Chondrocyte (in vitro differentiated cells): Measurements from ENCODE around the gene PTGR2. TPM values are rescaled to one million over a fixed set of nuclear protein-coding genes. Genes with fewer than 3 reads are reported as not detected.

ENCODE experiments used
- DNase-seq: peaks from one replicate; pipeline ENCODE4 v3.0.0; 2021; ENCODE audit warnings: mixed read lengths, low spot score
- H3K27ac Mint-ChIP-seq: one replicate; pipeline ENCODE4 v1.8.0; 2021; ENCODE audit warnings: mild to moderate bottlenecking, moderate library complexity, mixed read lengths; ENCODE audit not compliant: unreplicated experiment
- H3K27me3 Mint-ChIP-seq: 2 replicates; pipeline ENCODE4 v1.8.0; 2021; ENCODE audit warnings: low read depth, mixed read lengths
- H3K36me3 Mint-ChIP-seq: 2 replicates; pipeline ENCODE4 v1.8.0; 2021; ENCODE audit warnings: low read depth, mixed read lengths
- H3K4me1 Mint-ChIP-seq: 2 replicates; pipeline ENCODE4 v1.8.0; 2021; ENCODE audit warnings: low read depth, mild to moderate bottlenecking, mixed read lengths
- H3K4me3 Mint-ChIP-seq: one replicate; pipeline ENCODE4 v1.8.0; 2021; ENCODE audit warnings: mild to moderate bottlenecking, moderate library complexity, mixed read lengths; ENCODE audit not compliant: unreplicated experiment
- H3K9me3 Mint-ChIP-seq: 2 replicates; pipeline ENCODE4 v1.8.0; 2021; ENCODE audit warnings: low read depth, mixed read lengths
- long read RNA-seq: library from polyadenylated mRNA; stranded (forward); transcript quantifications from one replicate; pipeline ENCODE4 v2.0.0, GENCODE V29; 2021
- total RNA-seq: library from RNA; stranded (reverse); gene quantifications from 3 replicates; pipeline ENCODE4 v1.2.1, GENCODE V29; 2021
- TF ChIP-seq, protein P1 (sequence below): fragments of 200-600 bp; sonication (generic); IDR thresholded peaks from 2 replicates; pipeline ENCODE4 v1.5.0; 2021; ENCODE audit warnings: antibody characterized with exemption, mild to moderate bottlenecking, moderate library complexity

Gene PTGR2
- 2.1 to 4.0 TPM (median 2.8 TPM) in 3 replicates for total RNA-seq
- long read RNA-seq, partial matches to known transcripts, result 0 of 5 reads
- long read RNA-seq, other reads (novel, unspliced or antisense), result 1 of 5 reads

- Mint-ChIP-seq H3K4me3 (peak within 1 kb of the TSS; percentile 97), H3K27me3 (no peaks in the 10 kb centered on the region), H3K27ac (peak within 1 kb of the TSS; percentile 99), H3K9me3 (no peaks in the 10 kb centered on the region), H3K4me1 (peaks cover 19% of the 10 kb centered on the region), H3K36me3 (no peaks in the 10 kb centered on the region)
- TF ChIP-seq, protein P1, sequence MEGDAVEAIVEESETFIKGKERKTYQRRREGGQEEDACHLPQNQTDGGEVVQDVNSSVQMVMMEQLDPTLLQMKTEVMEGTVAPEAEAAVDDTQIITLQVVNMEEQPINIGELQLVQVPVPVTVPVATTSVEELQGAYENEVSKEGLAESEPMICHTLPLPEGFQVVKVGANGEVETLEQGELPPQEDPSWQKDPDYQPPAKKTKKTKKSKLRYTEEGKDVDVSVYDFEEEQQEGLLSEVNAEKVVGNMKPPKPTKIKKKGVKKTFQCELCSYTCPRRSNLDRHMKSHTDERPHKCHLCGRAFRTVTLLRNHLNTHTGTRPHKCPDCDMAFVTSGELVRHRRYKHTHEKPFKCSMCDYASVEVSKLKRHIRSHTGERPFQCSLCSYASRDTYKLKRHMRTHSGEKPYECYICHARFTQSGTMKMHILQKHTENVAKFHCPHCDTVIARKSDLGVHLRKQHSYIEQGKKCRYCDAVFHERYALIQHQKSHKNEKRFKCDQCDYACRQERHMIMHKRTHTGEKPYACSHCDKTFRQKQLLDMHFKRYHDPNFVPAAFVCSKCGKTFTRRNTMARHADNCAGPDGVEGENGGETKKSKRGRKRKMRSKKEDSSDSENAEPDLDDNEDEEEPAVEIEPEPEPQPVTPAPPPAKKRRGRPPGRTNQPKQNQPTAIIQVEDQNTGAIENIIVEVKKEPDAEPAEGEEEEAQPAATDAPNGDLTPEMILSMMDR, result peak; percentile 46
- DNase-seq, result peak; percentile 95
Measured at GRCh38 chr14:73851567-73852382, at the start of gene PTGR2. PTGR2 (plus strand) TSS chr14:73851831; CDS start chr14:73858863, 7,032 bp downstream.

DNA sequence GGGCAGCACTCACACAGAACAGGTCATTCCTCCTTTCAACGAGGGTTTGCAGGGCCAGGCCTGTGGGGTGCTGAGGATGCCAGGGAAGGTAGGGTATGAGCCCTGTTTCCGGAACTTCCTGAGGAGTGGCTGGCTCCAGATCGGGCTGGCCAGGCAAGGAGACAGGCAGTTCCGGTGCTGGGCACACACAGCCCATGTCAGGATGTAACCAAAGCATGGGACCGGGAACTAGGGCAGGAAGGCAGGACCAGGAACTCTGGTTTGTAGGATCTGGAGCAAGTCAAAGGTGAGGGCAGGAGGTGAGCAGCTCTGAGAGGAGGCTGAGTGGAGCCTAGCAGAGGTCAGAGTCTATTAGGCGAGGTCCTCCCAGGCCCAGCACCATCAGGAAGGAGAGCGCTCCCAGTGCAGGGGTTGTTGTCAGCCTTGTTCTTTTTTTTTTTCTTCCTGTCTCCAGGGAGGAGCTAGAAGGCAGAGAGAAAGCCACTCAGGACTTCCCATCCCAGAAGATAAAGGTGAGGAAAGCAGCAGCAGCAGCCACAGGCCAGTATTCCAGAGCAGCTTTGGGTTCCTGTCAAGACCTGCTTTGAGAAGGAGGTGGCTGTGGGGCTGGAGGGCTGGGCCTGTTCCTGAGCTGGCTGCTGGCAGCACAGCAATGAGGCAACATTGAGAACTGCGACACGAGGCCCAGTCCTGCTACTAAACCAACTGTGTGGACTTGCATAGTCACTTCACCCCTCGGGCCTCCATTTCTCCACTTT, 49.0 kb upstream of the PTGR2 start:
- H3K4me1 Mint-ChIP-seq, result peaks cover 5% of the 10 kb centered on the region
- H3K36me3 Mint-ChIP-seq, result peaks cover 1% of the 10 kb centered on the region
- no peak for DNase-seq
- H3K4me3 Mint-ChIP-seq, result no peak overlapping the region
- H3K27me3 Mint-ChIP-seq, result no peaks in the 10 kb centered on the region
- no peak overlapping the region for H3K27ac Mint-ChIP-seq
- TF ChIP-seq, protein P1, result no peak
- no peaks in the 10 kb centered on the region for H3K9me3 Mint-ChIP-seq

DNA sequence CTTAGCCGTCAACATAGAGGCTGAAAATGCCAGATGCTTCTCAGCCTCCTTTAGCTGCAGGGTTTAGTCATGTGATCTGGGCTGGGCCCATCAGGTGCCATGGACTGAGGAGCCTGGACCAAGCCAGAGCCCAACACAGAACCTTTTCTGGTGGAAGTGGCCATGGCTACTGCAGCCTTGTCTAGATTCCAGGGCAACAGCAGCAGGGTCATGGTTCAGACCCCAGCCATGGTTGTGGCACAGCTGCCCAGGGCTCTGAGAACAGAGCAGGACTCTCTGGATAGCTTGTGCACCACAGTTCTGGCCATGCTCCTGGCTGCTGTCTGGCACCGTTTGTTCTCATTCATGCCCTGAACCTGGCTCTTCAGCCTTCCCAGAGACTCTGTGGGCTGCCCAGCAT, 47.0 kb upstream of the PTGR2 start:
- H3K4me1 Mint-ChIP-seq, result peaks cover 5% of the 10 kb centered on the region
- H3K36me3 Mint-ChIP-seq, result peaks cover 1% of the 10 kb centered on the region
- no peak for DNase-seq
- TF ChIP-seq, protein P1, result no peak
- no peak overlapping the region for H3K27ac Mint-ChIP-seq
- no peaks in the 10 kb centered on the region for H3K9me3 Mint-ChIP-seq
- no peaks in the 10 kb centered on the region for H3K27me3 Mint-ChIP-seq
- H3K4me3 Mint-ChIP-seq, result no peak overlapping the region

- no peak overlapping the region for H3K4me3 Mint-ChIP-seq
- H3K27ac Mint-ChIP-seq, result no peak overlapping the region
- no peak for DNase-seq
- no peaks in the 10 kb centered on the region for H3K27me3 Mint-ChIP-seq
- H3K36me3 Mint-ChIP-seq, result no peaks in the 10 kb centered on the region
- TF ChIP-seq, protein P1, result no peak
- no peaks in the 10 kb centered on the region for H3K4me1 Mint-ChIP-seq
- no peaks in the 10 kb centered on the region for H3K9me3 Mint-ChIP-seq
Measured at GRCh38 chr14:73807457-73807856, 44.2 kb upstream of the PTGR2 start.

GRCh38 chr14:73809391-73809790, 42.2 kb upstream of the PTGR2 start:
- Mint-ChIP-seq H3K4me3 (no peak overlapping the region), H3K27ac (no peak overlapping the region), H3K27me3 (no peaks in the 10 kb centered on the region), H3K36me3 (no peaks in the 10 kb centered on the region), H3K9me3 (no peaks in the 10 kb centered on the region), H3K4me1 (no peaks in the 10 kb centered on the region)
- TF ChIP-seq, protein P1, result no peak
- no peak for DNase-seq
